ENCODE results near the gene RPS15.

RPS15 gene

GRCh38 chr19:1455336-1456120, 17.3 kb downstream of the RPS15 start:
- no peak overlapping the region for H3K4me3 ChIP-seq (replicated peaks; ENCODE audit: low read depth, low read length)
- no peak for TF ChIP-seq CTCF (IDR thresholded peaks at IDR 0.05; ENCODE audit: low read length, missing control alignments)
- DNase-seq (ENCODE audit: low read depth), result peak; percentile 61

- no peak overlapping the region for H3K4me3 ChIP-seq (replicated peaks; ENCODE audit: low read depth, low read length)
- no peak for DNase-seq (ENCODE audit: low read depth)
- no peak for TF ChIP-seq CTCF (IDR thresholded peaks at IDR 0.05; ENCODE audit: low read length, missing control alignments)
Observed at GRCh38 chr19:1456121-1456900, 18.1 kb downstream of the RPS15 start.

GRCh38 chr19:1457031-1457739, 19.0 kb downstream of the RPS15 start:
- H3K4me3 ChIP-seq (replicated peaks; ENCODE audit: low read depth, low read length), result no peak overlapping the region
- TF ChIP-seq CTCF (IDR thresholded peaks at IDR 0.05; ENCODE audit: low read length, missing control alignments), result no peak
- no peak for DNase-seq (ENCODE audit: low read depth)

- no peak for DNase-seq (ENCODE audit: low read depth)
- no peak for TF ChIP-seq CTCF (IDR thresholded peaks at IDR 0.05; ENCODE audit: low read length, missing control alignments)
- H3K4me3 ChIP-seq (replicated peaks; ENCODE audit: low read depth, low read length), result no peak overlapping the region
Observed at GRCh38 chr19:1457892-1458291, 19.7 kb downstream of the RPS15 start.

GRCh38 chr19:1459479-1459878, 21.3 kb downstream of the RPS15 start:
- DNase-seq (ENCODE audit: low read depth), result no peak
- no peak for TF ChIP-seq CTCF (IDR thresholded peaks at IDR 0.05; ENCODE audit: low read length, missing control alignments)
- no peak overlapping the region for H3K4me3 ChIP-seq (replicated peaks; ENCODE audit: low read depth, low read length)

- no peak overlapping the region for H3K4me3 ChIP-seq (replicated peaks; ENCODE audit: low read depth, low read length)
- no peak for TF ChIP-seq CTCF (IDR thresholded peaks at IDR 0.05; ENCODE audit: low read length, missing control alignments)
- no peak for DNase-seq (ENCODE audit: low read depth)
Observed at GRCh38 chr19:1460033-1460995, 22.1 kb downstream of the RPS15 start.

Data from fibroblast of pulmonary artery (primary cell).